Kasumi-1 (cell line): ENCODE data around the gene TVP23A.
"Not testable (repeated sequence)": the region's sequence is repeated elsewhere in the genome, so short reads cannot be mapped to it uniquely, and the experiment has no call there.

Experiments
- DNase-seq, 2 experiments: peaks; one replicate each; lab custom pipeline; 2025; lab: John Stamatoyannopoulos, UW

Gene TVP23A

DNA sequence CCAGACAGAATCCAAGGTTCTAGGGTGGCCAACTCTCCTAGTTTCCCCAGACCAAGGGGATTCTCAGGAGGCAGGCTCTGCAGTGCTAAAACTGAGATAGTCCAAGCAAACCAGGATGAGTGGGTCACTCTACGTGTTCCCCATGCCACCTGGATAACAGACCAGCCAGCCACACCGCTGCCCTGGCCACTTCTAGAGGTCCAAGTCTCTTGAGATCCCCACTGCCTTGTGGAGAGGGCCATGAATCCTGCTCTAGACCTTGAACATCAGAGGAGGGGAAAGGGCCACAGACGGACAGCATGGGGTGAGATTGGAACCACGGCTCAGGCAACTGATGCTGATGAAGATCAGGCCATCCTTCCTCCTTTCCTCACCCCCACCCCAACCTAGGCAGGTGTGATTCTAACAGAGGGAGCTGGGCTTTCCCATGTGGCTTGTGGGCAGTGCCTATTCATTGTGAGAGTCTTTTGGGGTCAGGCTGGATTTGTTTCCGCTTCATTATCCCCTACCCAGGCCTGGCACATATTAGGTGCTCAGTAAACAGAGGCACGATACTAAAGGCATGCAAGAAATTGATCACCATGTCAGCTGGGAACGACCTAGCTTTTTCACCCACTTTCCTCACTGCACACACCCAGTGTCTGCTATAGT, 16.8 kb upstream of the TVP23A start:
- DNase-seq: no peak

DNA sequence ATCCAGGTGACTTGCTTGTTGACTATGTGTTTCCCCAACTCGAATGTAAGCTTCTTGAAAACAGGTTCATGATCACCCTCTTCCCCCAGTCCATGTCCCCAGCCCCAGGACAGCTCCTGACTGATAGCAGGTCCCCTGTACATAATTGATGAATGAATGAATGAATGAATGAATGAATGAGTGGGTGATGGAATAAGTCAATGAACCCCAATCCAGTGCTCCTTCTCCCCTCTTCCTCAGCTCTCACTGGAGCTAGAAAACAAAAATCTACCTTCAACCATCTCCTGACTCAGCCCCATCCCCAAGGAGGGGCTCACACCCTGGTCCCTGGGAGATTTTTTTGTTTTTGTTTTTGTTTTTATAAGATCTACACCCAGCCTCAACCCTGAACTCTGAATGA, 16.2 kb upstream of the TVP23A start:
- no peak for DNase-seq

DNA sequence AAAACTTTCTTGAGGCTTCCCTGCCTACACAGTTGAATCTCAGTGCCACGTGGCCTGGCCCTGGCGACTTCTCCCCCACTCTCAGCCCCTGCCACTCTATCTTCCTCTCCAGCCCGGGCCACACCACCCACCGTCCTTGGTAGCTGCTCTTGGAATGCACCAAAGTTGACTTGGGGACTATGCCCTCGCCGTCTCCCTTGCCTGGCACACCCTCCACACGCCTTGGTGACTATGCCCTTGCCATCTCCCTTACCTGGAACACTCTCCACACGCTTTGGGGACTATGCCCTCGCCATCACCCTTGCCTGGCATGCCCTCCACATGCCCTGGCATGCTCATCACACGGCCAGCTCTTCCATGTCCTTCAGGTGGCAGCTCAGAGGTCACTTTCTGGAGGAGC, 15.5 kb upstream of the TVP23A start:
- no peak for DNase-seq

DNA sequence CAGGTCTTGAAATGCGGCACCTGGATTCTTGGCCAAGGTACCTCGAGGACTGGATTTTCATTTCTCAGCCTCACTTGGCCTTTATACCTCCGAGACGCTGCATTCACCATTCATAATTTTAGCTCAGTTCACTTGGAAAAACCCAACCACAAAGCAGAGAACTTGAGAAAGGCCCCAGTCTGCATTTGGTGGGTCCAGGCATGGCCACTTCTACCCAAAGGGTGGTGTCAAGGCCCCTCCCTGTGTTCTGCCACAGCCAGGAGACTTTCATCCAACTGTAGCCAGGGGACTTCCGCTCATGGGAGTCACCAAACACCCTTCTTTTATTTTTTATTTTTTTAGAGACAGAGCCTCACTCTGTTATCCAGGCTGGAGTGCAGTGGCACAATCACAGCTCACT, 14.7 kb upstream of the TVP23A start:
- no peak for DNase-seq

DNA sequence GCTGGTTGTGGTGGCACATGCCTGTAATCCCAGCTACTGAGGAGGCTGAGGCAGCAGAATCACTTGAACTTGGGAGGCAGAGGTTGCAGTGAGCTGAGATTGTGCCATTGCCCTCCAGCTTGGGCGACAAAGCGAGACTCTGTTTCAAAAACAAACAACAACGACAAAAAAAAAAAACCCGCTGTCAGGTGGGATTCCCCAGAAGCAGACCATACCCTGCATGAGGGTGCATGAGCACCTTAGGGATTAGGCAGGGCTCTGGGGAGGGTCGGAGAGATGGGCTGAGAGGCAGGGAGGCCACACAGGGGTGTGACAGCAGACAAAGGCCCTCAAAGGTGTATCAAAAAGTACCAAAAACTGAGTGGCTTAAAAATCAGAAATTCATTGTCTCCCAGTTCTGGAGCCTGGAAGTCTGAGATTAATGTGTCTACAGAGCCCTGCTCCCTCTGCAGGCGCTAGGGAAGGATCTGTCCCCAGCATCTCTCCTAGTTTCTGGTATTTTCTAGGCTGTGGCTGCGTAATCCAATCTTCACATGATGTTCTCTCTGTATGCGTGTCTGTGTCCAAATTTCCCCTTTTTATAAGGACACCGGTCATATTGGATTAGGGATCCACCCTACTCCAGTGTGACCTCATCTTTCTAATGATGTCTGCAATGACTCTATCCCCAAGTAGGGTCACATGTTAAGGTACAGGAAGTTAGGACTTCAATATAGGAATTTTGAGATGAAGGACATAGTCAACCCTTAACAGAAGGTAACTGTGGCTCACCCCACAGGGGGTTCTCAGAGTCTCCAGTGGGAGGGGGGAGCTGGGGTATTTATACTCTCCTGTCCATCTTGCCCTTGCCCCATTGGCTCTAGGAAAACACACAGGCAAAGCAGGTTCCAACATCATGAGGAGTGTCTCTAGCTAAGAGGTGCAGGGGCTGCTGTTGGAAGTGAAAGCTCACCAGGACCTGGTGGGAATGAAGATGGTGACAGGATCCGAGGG, 13.6 kb upstream of the TVP23A start:
- DNase-seq: no peak

DNA sequence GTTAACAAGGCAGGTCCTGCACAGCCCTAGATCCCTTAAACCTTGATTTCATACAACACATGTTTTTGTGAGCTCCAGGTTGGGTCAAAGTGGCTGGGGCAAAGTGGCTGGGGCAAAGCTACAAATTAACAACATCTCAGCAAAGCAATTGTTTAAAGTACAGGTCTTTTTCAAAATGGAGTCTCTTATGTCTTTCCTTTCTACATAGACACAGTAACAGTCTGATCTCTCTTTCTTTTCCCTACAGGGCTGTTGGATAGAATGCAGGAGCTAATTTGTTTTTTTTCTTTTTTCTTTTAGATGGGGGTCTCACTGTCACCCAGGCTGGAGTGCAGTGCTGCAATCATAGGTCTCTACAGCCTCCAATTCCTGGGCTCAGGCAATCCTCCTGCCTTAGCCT, 11.6 kb upstream of the TVP23A start:
- DNase-seq: not testable (repeated sequence)

DNA sequence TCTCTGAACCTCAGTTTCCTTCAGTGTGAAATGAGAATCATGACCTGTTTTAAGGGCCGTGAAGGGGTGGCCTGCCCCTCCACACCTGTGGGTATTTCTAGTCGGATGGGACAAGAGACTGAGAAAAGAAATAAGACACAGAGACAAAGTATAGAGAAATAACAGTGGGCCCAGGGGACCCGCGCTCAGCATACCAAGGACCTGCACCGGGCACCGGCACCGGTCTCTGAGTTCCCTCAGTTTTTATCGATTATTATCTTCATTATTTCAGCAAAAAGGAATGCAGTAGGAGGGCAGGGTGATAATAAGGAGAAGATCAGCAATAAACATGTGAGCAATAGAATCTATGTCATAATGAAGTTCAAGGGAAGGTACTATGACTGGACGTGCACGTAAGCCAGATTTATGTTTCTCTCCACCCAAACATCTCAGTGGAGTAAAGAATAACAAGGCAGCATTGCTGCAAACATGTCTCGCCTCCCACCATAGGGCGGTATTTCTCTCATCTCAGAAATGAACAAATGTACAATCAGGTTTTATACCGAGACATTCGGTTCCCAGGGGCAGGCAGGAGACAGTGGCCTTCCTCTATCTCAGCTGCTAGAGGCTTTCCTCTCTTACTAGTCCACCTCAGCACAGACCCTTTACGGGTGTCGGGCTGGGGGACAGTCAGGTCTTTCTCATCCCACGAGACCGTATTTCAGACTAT, 10.9 kb upstream of the TVP23A start:
- not testable (repeated sequence) for DNase-seq

DNA sequence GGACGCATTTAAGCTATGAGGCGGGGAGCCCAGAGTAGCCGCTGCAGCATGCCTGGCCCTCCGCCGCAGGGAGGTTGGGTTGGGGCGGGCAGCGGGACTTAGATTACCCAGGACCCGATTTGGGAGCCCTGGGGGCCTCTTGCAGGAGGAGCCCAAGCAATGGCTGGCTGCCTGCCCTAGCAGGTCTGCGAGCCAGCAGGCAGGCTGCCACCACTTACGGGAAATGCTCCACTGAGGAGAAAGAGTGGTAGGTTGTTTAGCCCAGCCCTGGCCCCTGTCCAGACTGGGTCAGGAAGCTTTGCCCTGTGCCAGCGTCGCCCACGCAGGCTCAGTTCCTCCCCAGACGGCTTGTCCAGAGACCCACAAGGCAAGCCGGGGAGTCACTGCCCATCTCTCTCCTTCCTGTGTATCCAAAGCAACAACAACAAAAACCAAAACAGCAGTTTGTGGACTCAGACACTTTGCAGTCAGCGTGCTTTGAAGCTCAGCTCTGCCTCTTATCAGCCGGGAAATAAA, 10.3 kb upstream of the TVP23A start:
- DNase-seq: no peak

DNA sequence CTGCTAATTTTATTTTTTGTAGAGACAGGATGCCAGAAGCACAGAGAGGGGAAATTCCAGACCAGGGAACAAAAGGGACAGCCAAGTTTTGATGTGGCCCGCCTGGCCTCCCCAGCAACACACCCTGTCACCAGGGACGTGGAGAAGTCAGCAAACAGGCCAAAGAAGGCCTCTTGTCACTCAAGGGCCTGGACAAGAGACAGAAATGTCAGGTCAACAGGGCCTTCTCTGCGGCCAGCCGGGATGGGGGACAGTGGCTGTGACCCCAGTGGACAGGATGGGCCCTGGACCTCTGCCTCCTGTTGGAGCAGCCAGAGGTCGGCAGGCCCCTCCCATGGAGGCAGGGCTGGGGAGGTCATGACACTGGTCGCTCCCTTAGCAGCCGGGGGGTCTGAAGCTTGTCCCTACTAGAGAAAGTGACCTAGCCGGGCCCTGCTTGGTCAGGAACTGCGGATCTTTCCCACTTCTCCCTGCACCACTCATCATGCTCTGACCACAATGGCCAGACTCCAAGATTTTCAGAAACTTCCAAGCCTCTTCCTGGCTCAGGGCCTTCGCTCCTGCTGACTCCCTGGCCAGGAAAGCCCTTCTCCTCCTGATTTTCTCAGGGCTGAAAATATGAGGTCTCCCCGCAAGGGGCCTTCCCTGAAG, 9.2 kb upstream of the TVP23A start:
- DNase-seq: no peak

DNA sequence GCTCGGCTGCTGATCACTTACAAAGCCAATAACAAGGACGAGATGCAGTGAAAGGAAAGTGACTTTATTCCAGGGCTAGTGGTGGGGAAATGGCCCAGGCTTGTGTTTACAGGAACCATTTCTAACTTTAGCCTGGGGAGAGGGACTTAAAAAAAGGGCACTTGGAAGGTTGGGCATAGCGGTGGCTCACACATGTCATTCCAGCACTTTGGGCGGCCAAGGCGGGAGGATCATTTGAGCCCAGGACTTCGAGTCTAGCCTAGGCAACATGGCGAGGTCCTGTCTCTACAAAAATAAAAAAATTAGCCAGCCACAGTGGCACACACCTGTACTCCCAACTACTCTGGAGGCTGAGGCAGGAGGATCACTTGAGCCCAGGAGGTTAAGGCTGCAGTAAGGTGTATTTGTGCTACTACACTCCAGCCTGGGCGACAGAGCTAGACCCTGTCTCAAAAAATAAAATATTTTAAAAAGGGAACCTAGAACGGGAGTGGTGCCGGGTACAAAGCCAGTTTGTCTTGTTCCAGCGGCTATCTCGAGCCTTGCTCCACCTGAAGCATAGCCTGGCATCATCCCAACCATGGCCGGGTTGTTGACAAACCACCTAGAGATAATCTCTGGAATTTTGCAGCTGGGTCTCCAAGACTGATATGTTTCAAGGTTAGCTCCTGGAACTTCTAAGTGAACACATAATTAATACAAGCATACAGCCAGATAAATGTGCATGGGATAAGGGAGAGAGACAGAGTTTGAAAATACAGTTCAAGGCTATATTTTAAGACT, 5.7 kb upstream of the TVP23A start:
- no peak for DNase-seq

DNA sequence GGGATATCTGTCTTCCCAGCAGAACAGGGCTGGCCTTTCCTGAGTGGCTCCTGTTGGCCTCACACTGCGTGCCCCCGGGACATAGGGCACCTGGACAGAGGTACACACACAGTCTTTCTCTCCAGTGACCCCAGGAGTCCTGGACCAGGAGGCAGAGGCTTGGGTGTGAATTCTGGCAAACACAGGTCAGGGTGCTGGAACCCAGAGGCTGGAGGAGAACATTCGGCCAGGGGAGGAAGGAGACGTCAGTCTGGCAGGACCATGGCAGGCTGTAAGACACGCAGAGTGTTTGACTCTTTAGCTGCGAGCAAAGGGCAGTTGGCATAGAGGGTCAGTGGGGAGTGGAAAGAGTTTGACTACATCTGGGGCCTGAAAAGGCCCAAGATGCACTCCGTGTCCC, 4.1 kb upstream of the TVP23A start:
- DNase-seq: no peak

DNA sequence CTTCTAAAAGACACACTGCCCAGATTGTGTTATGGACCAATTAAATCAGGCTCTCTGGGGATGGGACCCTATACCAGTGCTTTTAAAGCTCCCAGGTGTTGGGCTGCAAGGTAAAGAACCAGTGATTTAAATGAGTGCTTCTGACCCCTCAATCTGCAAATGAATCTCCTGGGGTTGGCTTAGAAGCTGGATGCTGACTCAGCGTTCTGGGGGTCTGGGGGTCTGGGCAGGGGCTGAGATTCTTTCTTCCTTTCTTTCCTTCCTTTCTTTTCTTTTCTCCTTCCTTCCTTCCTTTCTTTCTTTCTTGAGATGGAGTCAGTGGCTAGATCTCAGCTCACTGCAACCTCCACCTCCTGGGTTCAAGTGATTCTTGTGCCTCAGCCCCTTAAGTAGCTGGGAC, 2.0 kb upstream of the TVP23A start:
- DNase-seq: no peak

DNA sequence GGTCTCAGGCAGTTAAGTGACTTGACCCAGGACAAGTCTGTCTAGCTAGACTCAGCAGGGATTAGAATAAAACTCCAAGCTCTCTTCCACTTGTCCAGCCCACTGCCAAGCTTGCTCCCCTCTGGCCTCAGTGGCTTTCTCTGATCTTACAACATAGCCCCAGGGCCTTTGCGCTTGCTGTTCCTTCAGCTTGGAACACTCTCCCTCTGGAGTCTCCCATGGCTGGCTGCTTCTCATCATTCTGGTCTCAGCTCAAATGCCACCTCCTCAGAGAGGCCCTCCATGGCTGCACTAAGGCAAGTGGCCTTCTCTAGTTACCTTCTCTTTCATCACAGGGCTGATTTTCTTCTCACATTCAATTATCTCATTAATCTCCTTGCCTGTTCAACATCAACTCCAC, 1.1 kb downstream of the TVP23A start:
- no peak for DNase-seq

DNA sequence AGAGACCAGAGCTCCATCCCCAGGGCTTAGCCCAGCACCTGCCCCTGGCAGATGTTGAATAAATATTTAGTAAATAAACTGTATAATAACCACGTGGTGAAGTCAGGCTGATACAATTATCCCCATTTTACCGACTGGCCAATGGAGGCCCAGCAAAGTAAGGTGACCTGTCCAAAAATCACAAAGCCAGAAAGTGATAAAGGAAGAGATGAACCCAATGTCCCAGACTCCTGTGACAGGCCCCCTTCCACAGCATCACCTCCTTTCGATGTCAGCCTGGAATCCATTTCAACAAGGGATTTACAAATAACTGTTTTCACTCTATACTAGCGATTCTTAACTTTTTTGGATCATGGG, 5.5 kb downstream of the TVP23A start:
- DNase-seq: no peak

DNA sequence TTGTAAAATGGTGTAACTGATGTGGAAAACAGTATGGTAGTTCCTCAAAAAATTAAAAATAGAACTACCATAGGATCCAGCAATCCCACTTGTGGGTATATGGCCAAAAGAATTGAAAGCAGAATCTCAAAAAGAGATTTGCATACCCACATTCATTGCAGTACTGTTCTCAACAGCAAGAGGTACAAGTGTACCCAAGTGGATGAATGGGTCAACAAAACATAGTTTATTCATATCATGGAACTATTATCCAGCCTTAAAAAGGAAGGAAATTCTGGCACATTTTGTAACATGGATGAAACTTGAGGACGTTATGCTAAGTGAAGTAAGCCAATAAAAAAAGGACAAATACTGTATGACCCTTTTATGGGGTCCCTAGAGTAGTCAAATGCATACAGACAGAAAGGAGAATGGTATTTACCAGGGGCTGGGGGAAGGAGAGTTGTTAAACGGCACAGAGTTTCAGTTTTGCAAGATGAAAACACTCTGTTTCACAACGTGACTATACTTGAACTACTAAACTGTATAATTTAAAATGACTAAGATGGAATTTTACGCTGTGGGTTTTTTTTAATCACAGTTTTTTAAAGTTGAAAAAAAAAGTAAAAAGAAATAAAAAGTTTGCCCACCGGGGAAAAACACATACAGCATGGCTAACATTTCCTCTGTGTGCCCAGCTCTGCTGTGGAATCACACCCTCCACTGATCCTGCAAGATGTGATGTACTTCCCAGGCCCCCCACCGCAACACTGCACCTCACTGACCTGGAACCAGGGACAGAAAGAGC, 6.1 kb downstream of the TVP23A start:
- no peak for DNase-seq

DNA sequence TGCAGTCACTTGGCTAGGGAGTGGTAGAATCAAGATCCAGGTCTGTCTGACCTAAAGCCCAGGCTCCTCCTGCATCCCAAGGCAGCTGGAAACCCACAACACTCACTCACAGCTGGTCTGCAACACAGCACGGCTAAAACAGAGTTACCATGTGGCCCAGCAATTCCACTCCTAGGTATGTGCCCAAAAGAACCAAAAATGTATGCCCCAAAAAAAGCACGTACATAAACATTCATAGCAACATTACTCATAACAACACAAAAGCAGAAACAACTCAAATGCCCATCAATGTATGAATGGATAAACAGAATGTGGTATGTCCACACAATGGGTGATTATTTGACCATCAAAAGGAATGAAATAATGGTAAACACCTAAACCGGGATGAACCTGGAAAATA, 8.9 kb downstream of the TVP23A start:
- no peak for DNase-seq

DNA sequence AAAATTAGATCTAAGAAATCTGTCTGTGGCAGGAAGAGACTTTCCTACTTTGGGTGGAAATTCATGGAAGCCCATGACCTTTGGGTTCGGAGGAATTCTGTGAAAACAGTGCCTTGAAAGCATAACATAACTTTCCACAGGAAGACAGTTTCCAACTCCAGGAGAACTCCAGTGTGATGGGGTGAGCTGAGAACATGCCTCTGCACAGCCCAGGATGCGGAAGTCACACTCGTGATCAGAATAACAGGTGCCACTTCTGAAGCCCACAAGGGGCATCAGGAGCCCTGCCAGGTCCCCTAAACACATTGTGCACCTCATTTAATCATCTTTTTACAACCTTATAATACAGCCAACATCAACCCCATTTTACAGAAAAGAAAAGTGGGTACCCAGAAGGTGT, 9.7 kb downstream of the TVP23A start:
- DNase-seq: no peak

DNA sequence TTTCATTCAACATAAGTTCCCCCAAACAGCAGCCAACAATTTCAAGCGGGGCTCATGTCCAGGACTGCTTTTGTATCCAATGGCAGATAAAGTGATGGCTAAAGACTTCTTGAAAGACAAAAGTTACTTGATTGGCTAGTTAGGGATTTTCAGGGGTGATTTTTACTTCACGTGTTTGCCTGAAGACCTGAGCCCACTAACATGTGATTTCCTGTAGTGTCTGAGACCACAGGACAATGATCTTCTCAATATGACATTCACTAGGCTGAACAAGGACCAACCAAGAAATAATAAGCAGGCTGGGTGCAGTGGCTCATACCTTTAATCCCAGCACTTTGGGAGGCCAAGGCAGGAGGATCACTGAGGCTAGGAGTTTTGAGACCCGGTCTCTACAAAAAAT, 10.4 kb downstream of the TVP23A start:
- no peak for DNase-seq

DNA sequence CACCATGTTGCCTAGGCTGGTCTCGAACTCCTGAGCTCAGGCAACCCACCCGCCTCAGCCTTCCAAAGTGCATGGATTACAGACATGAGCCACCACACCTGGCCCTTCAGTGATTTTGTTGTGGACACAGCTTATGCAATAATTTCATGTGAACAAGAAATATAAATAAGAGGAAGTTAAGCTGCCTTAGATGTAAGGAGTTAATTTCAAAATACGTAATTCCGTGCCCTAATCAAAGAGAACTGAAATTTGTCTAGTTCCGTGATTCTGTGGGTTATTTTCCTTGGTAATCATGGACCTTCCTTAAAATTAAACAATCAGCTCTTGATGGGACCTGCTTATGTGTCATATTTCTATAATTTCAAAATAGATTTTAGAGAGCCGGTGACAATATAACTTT, 11.9 kb downstream of the TVP23A start:
- no peak for DNase-seq

DNA sequence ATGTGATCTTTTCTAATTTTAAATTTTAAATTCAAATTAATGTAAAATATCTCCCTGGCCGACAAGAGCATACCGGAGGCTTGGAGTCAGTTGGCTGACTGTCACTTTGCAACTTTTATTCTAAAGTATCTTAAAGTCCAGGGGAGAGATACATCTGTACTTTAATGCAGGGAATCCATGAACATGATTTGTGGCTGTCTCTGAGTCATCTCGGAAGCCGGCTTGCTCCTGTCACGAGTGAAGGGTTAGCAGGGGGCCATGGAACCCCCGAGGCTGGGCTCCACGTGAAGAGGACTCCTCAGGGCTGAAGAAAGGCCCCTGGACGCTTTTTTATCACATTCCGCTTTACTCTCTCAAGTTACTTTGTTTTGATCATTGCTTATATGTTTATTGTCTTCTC, 13.3 kb downstream of the TVP23A start:
- no peak for DNase-seq

DNA sequence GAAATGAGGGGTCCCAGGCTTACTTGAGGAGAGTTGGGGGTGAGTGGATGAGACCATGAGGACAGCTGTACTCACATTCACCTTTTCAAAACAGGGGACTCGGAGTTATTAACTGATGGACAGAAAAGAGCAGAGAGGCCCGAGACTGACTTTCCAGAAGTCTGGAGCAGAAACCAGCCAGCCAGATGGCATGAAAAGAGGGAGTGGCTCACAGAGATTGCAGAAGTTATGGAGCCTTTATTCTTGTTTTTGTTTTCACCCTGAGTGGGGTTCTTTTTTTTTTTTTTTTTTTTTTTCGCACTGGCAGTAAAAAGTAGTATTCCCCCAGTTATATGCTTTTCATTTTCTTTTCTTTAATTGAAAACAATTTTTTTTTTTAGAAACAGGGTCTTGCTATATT, 18.9 kb downstream of the TVP23A start:
- no peak for DNase-seq
